Measurements from ENCODE around the gene EIF4A2.
A peak's percentile ranks its signal among the peaks of the same experiment; 100 is the strongest.
"Not testable (repeated sequence)": the region's sequence is repeated elsewhere in the genome, so short reads cannot be mapped to it uniquely, and the experiment has no call there.

EIF4A2 gene

GRCh38 chr3:186789554-186790260 is 6.3 kb downstream of the EIF4A2 start:
- peak; percentile 13 for DNase-seq (ENCODE audit: low read depth)
- H3K4me3 ChIP-seq (ENCODE audit: low read depth, low read length), result no peak overlapping the region
- TF ChIP-seq, protein P1, sequence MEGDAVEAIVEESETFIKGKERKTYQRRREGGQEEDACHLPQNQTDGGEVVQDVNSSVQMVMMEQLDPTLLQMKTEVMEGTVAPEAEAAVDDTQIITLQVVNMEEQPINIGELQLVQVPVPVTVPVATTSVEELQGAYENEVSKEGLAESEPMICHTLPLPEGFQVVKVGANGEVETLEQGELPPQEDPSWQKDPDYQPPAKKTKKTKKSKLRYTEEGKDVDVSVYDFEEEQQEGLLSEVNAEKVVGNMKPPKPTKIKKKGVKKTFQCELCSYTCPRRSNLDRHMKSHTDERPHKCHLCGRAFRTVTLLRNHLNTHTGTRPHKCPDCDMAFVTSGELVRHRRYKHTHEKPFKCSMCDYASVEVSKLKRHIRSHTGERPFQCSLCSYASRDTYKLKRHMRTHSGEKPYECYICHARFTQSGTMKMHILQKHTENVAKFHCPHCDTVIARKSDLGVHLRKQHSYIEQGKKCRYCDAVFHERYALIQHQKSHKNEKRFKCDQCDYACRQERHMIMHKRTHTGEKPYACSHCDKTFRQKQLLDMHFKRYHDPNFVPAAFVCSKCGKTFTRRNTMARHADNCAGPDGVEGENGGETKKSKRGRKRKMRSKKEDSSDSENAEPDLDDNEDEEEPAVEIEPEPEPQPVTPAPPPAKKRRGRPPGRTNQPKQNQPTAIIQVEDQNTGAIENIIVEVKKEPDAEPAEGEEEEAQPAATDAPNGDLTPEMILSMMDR (conservative IDR thresholded peaks at IDR 0.05; ENCODE audit: low read depth, low read length), result no peak

- no peak overlapping the region for H3K4me3 ChIP-seq (ENCODE audit: low read depth, low read length)
- DNase-seq (ENCODE audit: low read depth), result peak; percentile 49
- TF ChIP-seq, protein P1 (conservative IDR thresholded peaks at IDR 0.05; ENCODE audit: low read depth, low read length), result peak; percentile 20
Measured at GRCh38 chr3:186790261-186790981, 7.0 kb downstream of the EIF4A2 start.

GRCh38 chr3:186798239-186798874 is 15.0 kb downstream of the EIF4A2 start:
- H3K4me3 ChIP-seq (ENCODE audit: low read depth, low read length), result no peak overlapping the region
- DNase-seq (ENCODE audit: low read depth), result peak; percentile 6
- TF ChIP-seq, protein P1 (conservative IDR thresholded peaks at IDR 0.05; ENCODE audit: low read depth, low read length), result no peak

DNA sequence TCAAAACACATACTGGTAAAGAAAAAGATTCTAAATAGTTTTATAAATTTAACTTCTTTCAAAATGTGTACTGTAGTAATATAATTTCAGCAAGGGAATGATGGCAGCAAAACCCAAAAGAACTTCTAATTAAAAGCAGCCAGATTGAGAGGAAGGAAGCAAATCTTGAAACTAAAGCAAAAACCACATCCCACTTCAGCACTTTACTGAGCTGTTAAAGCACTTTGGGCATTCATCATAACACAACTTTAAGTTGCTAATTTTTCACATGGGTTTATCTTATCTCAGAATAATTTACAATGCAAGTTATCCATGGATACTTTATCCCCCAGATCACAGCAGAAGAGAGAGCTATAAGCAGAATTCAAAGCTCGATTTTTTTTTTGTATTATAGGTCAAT is 16.9 kb downstream of the EIF4A2 start:
- no peak for DNase-seq (ENCODE audit: low read depth)
- TF ChIP-seq, protein P1 (conservative IDR thresholded peaks at IDR 0.05; ENCODE audit: low read depth, low read length), result no peak
- H3K4me3 ChIP-seq (ENCODE audit: low read depth, low read length), result no peak overlapping the region

- no peak overlapping the region for H3K4me3 ChIP-seq (ENCODE audit: low read depth, low read length)
- no peak for DNase-seq (ENCODE audit: low read depth)
- TF ChIP-seq, protein P1 (conservative IDR thresholded peaks at IDR 0.05; ENCODE audit: low read depth, low read length), result no peak
Measured at GRCh38 chr3:186802701-186803100, 19.3 kb downstream of the EIF4A2 start.

DNA sequence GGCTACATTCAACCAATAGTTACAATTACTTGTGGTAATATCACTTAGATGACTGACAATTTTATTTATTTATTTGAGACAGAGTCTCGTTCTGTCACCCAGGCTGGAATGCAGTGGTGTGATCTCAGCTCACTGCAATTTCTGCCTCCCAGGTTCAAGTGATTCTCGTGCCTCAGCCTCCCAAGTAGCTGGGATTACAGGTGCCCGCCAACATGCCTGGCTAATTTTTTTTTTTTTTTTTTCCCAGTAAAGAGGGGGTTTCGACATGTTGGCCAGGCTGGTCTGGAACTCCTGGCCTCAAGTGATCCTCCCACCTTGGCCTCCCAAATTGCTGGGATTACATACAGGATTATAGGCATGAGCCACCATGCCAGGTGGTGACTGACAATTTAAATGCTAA is 20.1 kb downstream of the EIF4A2 start:
- not testable (repeated sequence) for DNase-seq (ENCODE audit: low read depth); H3K4me3 ChIP-seq (ENCODE audit: low read depth, low read length)
